HL-60/S4 treated with retinoic acid at 250 ng/mL for 4 days and 3 days (cell line): Measurements from ENCODE around the gene SRSF12.
"Not testable (repeated sequence)": the region's sequence is repeated elsewhere in the genome, so short reads cannot be mapped to it uniquely, and the experiment has no call there.

ENCODE experiments used
- in situ Hi-C: fragments of 300-500 bp; cut with MboI; formaldehyde crosslinking; loops from 2 replicates; pipeline ENCODE4 v1.7.0; 2022; ENCODE audit warnings: low sequenced_read_pairs

Gene SRSF12

DNA sequence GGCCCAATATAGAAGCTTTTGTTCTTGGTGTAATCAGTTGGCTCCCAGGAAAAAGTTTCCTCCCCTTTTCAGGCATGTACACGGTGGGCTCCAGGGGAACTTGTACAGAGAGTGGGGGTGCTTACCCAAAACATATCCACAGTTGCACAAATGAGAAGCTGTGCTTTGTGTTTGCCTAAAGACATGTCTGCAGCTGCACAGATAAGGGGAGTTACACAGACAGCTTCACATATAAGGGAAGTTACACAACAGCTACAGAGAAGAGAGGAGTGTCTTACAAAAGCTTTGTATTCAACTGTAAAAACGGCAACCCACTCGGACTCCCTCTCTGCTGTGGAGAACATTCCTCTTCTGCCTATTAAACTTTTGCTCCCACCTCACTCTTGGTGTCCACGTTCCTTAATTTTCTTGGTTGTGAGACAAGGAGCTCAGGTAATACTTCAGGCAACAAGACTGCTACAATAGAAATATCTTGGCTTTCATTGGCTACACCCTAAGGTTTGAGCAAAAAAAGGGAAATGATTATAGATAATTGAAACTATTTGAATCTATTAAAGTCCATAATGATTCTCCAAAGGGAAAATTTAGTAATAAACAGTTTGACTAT is 44.8 kb downstream of the SRSF12 start:
- in situ Hi-C loops = no loop called here

DNA sequence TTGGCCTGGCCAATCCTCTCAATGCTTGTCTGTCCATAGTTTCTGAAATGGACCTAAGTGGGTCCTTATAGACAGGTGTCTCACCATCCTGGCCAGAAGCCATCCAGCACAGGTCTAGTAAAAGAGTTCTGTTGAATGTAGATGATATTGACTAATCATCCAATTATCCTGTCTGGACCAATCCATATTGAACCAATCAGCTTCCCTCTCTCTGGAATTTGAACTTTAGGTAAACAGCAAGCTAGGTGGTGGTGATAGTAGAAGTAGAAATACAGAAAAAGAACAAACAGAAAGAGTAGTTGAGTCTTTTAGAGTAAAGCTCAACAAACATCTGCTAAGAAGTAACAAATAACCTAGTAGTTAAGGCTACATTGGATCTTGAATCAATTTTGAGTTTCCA is 46.8 kb downstream of the SRSF12 start:
- in situ Hi-C loops = no loop called here

DNA sequence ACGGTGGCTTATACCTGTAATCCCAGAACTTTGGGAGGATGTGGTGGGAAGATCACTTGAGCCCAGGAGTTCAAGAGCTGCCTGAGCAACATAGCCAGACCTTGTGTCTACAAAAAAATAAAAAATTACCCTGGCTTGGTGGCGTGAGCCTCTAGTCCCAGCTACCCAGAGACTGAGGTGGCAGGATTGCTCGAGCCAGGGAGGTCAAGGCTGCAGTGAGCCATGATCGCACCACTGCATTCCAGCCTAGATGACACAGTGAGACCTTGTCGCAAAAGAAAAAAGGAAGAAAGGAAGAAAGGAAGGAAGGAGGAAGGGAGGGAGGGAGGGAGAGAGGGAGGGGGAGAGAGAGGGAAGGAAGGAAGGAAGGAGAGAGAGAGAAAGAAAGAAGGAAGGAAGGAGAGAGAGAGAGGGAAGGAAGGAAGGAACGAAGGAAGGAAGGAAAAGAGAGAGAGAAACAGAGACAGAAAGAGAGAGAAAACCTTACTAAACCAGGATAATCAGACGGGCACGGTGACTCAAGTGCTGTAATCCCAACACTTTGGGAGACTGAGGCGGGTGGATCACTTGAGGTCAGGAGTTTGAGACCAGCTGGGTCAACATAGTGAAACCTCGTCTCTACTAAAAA is 48.2 kb downstream of the SRSF12 start:
- in situ Hi-C loops = no loop called here

DNA sequence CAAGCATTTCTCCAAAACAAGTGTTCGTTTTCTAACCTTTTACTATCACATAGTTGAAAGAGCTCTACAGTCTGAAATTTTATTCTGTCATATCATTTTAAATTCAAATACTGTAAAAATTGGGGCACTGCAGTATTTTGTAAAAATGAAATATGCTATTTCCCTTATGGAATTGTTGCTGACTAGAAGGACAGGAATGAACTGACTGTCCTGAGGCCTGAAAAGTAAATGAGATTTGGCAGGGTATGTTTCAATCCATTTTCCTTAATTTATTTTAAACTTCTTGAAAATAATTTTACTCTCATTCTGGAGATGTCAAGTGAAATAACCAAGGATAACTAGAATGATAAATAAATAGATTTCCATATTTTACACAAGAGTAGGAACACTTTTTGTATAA is 49.2 kb downstream of the SRSF12 start:
- in situ Hi-C loops = no loop called here

DNA sequence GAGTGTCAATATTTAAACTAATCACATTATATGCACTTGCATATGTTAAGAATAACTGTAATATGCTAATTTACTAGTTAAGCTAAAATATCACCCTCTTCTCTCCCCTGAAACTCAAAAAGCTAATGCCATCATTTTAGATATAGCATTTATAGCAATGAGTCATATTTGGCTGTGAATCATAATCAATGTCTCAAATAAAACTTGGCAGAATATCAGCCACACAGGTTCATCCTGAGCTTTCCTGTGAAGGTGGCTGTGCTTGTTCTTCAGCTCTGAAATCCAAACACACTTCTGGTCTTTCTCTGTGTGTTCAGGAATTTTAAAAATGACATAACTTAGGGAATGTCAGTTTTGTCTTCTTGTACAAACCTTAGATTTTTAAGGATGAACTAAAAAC is 50.1 kb downstream of the SRSF12 start:
- in situ Hi-C loops = no loop called here

DNA sequence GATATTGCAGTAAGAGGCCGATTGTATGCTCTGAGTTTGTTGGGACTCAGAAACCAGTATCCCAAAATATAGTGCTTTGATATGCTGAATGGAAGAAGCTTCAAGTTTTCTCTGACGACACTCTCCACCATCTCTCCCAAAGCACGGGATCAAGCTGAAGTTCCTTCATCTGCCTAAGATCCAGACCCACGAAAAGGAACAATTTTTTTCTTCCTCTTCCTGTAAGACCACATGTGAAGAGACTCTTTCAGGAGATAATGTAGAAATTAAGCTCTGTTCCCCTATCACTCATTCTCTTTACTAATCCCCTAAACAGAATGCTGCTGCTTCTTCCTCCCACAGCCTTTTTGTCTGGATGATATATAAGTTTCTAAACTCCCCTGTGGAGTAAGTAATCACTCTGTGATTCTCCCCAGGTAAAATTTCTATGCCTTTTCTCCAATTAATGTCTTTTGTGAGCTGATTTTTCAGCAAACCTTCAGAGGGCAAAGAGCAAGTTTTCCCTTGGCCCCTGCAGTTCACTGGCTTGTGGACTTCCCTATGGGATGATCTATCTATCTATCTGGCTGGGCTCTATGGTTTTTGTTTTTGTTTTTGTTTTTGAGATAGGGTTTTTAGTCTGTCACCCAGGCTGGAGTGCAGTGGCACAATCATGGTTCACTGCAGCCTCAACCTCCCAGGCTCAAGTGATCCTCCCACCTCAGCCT is 50.8 kb downstream of the SRSF12 start:
- in situ Hi-C loops = no loop called here

DNA sequence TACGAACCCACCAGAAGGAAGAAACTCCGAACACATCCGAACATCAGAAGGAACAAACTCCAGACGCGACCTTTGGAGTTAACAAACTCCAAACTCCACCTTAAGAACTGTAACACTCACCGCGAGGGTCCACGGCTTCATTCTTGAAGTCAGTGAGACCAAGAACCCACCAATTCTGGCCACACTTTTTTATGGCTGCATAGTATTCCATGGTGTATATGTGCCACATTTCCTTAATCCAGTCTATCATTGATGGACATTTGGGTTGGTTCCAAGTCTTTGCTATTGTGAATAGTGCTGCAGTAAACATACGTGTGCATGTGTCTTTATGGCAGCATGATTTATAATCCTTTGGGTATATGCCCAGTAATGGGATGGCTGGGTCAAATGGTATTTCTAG is 51.8 kb downstream of the SRSF12 start:
- in situ Hi-C loops = not testable (repeated sequence)

DNA sequence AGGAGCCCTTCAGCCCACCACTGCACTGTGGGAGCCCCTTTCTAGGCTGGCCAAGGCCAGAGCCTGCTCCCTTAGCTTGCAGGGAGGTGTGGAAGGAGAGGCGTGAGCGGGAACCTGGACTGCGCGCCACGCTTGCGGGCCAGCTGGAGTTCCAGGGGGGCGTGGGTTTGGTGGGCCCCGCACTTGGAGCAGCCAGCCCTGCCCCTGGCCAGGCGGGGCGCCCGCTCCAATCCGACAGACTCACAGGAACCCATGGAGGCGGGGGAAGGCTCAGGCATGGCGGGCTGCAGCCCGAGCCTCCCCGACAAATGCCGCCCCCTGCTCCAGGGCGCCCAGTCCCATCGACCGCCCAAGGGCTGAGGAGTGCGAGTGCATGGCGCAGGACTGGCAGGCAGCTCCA is 52.9 kb downstream of the SRSF12 start:
- in situ Hi-C loops = not testable (repeated sequence)

DNA sequence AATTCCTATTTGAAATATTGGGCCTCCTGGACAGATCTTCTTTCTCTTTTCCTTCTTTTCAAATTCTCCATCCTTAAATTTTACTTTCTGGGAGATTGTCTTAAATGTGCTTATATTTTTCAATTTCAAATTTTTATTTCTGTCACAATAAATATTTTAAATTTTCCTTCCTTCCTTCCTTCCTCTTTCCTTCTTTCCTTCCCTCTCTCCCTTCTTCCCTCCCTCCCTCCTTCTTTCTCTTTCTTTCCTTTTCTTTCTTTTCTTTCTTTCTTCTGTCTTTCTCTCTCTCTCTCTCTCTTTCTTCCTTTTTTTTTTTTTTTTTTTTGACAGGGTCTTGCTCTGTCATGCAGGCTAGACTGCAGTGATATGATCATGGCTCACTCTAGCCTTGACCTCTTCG is 54.0 kb downstream of the SRSF12 start:
- in situ Hi-C loops = no loop called here

DNA sequence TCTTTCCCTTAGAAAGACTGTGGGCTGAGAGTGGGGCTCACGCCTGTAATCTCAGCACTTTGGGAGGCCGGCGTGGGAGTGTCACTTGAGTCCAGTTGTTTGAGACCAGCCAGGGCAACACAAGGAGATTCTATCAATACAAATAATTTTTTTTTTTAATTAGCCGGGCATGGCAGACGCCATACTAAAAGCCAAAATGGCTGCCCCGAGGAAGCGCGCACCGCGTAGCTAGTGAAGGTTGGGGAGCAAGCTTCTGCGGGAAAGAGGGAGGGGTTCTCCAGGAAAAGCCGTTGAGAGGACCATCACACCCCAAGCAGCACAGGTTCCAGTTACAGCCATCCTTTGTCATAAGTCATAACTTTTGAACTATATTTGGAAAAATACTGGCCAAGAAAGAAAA is 58.6 kb downstream of the SRSF12 start:
- in situ Hi-C loops = no loop called here

DNA sequence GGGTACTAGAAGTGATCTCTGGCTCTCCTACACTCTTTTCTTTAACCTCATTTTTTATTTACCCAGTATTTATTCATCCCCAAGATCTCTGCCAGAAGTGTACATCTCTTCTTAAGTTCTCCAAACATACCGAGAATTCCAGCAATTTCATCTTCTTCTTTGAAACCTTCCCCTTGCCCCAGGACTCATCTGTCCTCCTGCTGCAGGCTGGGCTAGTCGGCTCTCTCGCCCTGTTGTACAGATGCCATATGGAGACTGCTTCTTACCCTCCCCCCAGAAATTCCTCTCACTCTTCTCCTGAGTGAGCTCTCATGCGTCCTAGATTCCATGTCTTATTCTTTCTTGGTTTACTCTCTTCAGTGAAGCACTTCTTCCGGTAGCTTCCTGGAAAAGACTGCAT is 59.2 kb downstream of the SRSF12 start:
- in situ Hi-C loops = no loop called here

DNA sequence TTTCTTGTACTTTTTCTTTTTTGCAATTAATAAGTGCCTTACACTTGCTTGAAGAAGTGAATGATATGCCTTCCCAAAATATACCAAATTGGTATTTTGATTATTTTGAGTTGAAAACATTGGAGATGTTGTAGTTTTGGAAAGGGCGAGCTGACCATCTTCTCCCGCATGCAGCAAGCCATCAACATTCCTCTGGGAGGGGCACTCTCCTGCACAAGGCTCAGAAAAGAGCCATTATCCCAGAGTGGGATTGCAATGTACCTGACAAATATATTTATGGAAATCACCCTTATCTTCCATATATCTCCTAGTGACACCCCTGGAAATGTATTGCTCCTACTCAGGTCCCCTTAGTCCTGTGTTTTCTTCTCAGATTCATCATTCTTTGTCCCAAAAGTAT is 60.1 kb downstream of the SRSF12 start:
- in situ Hi-C loops = no loop called here

DNA sequence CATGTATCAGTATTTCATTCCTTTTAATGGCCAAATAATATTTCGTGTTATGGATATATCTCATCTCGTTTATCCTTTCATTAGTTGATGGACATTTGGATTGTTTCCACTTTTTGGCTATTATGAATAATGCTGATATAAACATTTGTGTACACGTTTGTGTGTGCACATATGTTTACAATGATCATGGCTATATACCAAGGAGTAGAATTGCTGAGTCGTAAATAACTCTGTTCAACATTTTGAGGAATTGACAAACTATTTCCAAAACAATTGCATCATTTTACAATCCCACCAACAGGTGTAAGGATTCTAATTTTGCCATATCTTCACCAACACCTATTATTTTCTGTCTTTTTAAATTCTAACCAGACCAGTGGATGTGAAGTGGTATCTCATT is 63.7 kb downstream of the SRSF12 start:
- in situ Hi-C loops = no loop called here

DNA sequence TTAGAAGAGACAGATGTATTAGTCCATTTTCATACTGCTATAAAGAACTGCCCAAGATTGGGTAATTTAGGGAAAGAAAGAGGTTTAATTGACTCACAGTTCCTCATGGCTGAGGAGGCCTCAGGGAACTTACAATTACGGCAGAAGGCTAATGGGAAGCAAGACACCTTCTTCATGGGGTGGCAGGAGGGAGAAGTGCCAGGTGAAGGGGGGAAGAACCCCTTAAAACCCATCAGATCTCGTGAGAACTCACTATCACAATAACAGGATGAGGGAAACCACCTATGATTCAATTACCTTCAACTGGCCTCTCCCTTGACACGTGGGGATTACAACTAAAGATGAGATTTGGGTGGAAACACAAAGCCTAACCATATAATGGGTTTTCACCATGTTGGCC is 66.2 kb downstream of the SRSF12 start:
- in situ Hi-C loops = no loop called here

DNA sequence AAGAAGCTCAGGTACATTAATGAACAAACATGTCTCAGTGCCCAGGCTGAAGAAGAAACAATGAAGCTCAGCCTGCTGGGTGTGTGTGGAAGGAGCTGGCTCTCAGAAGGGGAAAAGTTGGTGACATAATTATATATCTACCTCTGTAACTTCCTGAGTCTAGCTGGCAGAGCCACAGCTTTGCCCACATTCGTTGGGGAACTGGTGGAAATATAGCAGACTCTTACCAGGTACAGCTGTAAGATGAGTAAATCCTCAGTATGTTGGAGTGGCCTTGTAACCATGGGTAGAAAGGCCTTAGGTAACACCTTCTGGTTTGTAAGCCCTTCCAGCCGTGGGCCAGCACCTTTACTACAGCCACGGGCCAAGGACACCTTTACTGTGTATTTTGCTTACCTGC is 67.2 kb downstream of the SRSF12 start:
- in situ Hi-C loops = no loop called here

DNA sequence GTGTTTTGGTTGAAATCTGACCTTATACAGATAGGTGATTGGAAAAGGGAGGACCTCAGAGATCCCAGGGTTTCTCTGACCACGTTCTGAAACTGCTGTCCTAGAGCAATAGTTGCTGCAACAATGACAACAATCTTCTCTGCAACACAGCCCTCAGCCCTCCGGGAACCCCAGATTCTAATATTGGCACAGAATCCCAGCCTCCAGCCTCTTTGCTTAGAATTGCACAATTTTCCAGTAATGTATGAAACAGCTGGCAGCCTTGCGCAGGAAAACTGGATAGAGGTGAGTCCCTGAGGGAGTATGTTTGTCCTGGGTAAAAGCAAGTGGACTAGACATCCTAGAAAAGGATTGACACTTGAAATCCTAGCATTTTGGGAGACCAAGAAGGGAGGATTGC is 67.7 kb downstream of the SRSF12 start:
- in situ Hi-C loops = no loop called here

DNA sequence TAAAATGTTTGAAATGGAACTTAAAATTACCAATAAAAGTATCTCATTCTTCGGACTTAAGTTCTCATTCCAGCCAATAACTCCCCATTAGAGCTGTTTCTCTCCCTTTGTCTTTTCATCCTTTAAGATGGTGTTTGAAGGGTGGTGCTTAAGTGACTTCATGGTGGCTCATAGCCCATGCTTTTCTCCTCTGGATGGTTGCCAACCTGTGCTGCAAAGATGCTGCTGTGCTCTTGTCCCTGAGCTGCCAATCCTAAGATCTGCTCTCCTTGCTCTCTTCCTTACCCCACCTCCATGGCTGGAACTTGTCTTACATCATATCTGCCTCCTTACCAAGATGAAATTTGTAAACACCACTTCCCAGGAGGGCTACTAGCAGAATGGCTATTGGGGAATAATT is 68.9 kb downstream of the SRSF12 start:
- in situ Hi-C loops = no loop called here

DNA sequence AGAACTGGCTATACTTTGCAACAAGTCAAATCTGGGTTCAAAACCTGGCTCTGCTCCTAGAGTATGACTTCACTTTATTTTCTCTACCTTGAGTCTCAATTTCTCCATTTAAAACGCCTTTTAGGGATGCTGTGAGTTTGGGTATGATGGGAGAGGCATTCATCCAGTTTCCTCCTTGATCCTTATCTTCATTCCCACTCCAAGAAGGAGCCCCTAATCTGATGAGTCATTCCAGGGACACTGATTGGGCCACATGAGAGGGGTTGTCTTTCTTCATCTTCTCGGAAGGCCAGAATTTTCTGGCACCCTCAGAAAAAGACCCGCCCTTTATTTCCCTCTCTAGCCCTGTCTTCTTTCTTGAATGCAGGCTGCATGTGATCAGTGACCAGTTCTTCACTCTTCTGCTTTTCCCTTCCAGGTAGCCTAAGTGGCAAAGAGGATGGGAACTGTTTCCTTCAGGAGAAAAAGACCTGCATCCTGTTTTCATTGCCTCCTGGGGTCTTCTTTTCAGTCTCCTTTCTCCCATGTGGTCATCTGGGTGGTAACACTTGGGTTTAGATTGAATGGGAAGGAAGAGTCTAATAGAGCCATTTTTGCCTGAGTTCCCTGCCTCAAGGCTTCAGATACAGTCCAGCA is 69.5 kb downstream of the SRSF12 start:
- in situ Hi-C loops = no loop called here

DNA sequence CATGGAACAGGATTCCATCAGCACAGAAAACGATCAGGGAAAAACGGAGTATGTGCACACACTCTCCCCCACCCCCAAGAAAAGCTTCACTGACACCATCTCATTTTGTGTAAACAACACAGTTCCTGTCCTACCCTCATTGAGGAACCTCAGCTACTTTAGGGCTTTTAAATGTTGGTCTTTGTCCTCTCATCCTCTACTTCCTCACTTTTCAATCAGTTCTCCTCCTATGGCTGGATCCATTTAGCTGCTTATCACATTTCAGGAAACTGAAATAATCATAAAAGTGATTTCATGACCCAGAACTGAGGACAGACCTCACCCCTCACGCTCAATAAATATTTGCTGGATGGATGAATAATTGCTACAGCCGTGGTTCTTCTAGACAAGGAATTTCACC is 70.4 kb downstream of the SRSF12 start:
- in situ Hi-C loops = no loop called here
